Karpas-422 (cell line): ENCODE results near the gene CFAP410. TPM values are rescaled to one million over a fixed set of nuclear protein-coding genes. Genes with fewer than 3 reads are reported as not detected.
"Not testable (repeated sequence)": the region's sequence is repeated elsewhere in the genome, so short reads cannot be mapped to it uniquely, and the experiment has no call there.

ENCODE experiments used
- DNase-seq: peaks from one replicate; pipeline ENCODE4 v3.0.0-alpha.2; 2015
- H2AFZ ChIP-seq: fragments of 200-600 bp; sonication (generic); 2 replicates; pipeline ENCODE4 v1.6.1; 2014; ENCODE audit warnings: antibody characterized with exemption, low read length, mixed read lengths
- H3K27ac ChIP-seq: fragments of 200-600 bp; sonication (generic); 2 replicates; pipeline ENCODE4 v1.5.1; 2014; ENCODE audit warnings: mild to moderate bottlenecking, low read length, moderate library complexity
- H3K27me3 ChIP-seq: fragments of 200-600 bp; sonication (generic); 2 replicates; pipeline ENCODE4 v1.6.1; 2014; ENCODE audit warnings: low read length, mixed read lengths
- H3K36me3 ChIP-seq: fragments of 200-600 bp; sonication (generic); 2 replicates; pipeline ENCODE4 v1.6.1; 2014; ENCODE audit warnings: low read length, mixed read lengths; ENCODE audit not compliant: insufficient read depth
- H3K4me1 ChIP-seq: fragments of 200-600 bp; sonication (generic); 2 replicates; pipeline ENCODE4 v1.6.1; 2014; ENCODE audit warnings: mild to moderate bottlenecking, low read length, mixed read lengths
- H3K4me2 ChIP-seq: fragments of 200-600 bp; sonication (generic); 2 replicates; pipeline ENCODE4 v1.6.1; 2014; ENCODE audit warnings: low read length, low read depth, mild to moderate bottlenecking; ENCODE audit not compliant: poor library complexity, severe bottlenecking
- H3K4me3 ChIP-seq: fragments of 200-600 bp; sonication (generic); 2 replicates; pipeline ENCODE4 v1.5.1; 2014; ENCODE audit warnings: mild to moderate bottlenecking, antibody characterized with exemption, low read length, mixed read lengths
- H3K79me2 ChIP-seq: fragments of 200-600 bp; sonication (generic); 2 replicates; pipeline ENCODE4 v1.6.1; 2014; ENCODE audit warnings: mild to moderate bottlenecking, low read length, mixed read lengths
- H3K9ac ChIP-seq: fragments of 200-600 bp; sonication (generic); 2 replicates; pipeline ENCODE4 v1.6.0; 2014; ENCODE audit warnings: low read length
- H3K9me2 ChIP-seq: fragments of 200-600 bp; sonication (generic), shearing (Covaris generic); replicated peaks from 2 replicates; pipeline ENCODE4 v1.6.0; 2014; ENCODE audit warnings: mild to moderate bottlenecking, low read length, moderate library complexity; ENCODE audit not compliant: insufficient read depth
- H3K9me3 ChIP-seq: fragments of 300-700, 200-600 bp; sonication (generic); 2 replicates; pipeline ENCODE4 v1.6.1; 2014; ENCODE audit warnings: low read length, mixed read lengths
- H4K20me1 ChIP-seq: fragments of 200-600 bp; sonication (generic); 2 replicates; pipeline ENCODE4 v1.6.1; 2014; ENCODE audit warnings: mild to moderate bottlenecking, antibody characterized with exemption, low read length, low read depth; ENCODE audit not compliant: insufficient read depth
- total RNA-seq: library from RNA; depleted of rRNA; stranded (reverse); fragments of >200 nt; shearing (Covaris generic); gene quantifications from 2 replicates; pipeline ENCODE4 v1.2.3, GENCODE V29; 2014; ENCODE audit warnings: low replicate concordance

Gene CFAP410
- total RNA-seq, 1 experiment from 2014 or later: 7.9 TPM

DNA sequence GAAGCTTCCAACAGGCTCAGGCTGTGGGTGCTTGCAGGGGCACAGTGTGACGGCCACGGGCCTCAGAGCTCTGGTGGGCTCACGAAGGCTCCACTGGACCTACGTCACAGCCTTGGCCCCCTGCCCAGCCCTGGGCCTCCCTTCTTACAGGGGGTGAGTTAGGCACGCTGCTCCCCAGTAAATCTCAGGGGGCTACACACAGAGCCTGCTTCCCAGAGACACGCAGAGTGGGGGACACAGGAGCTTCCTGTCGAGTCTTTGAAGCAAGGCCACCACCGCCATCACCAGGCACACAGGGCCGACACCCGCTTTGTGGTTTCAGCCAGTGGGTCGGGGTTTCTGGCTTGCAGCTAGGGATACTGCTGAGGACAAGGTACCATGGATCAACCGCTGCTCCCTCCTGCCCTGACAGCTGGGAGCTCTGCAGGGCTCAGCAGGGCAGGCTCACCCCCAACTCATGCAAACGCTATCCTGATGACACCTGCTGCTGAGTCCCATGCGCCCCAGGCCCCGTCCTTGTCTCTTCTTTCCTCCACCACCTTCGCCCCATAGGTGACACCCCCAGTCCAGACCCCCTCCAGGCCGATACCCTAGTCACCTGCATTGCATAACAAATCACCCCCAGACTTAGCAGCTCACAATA is 5.5 kb upstream of the CFAP410 start:
- Histone ChIP-seq H3K79me2 (no peaks in the 10 kb centered on the region), H3K27me3 (no peaks in the 10 kb centered on the region), H3K4me1 (peaks cover 7% of the 10 kb centered on the region), H2AFZ (no peak overlapping the region; the same call in 1 of the 2 replicates), H3K9me2 (no peaks in the 10 kb centered on the region), H3K27ac (no peak overlapping the region), H4K20me1 (no peaks in the 10 kb centered on the region), H3K9me3 (no peaks in the 10 kb centered on the region), H3K4me2 (no peak overlapping the region), H3K9ac (no peak overlapping the region), H3K4me3 (no peak overlapping the region), H3K36me3 (no peaks in the 10 kb centered on the region)
- DNase-seq: no peak

DNA sequence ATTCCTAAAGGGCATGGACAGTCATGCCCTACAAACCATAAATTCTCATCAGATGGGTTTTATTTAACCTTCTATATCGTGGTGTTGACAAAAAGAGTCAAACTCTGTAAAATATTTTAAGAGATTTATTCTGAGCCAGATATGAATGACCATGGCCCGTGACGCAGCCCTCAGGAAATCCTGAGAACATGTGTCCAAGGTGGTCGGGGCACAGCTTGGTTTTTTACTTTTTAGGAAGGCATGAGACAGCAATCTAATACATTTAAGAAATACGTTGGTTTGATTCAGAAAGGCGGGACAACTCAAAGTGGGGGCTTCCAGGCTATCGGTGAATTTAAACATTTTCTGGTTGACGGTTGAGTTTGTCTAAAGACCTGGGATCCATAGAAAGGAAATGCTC is 3.8 kb upstream of the CFAP410 start:
- H3K27ac ChIP-seq, H2AFZ ChIP-seq, H3K9ac ChIP-seq, H3K4me2 ChIP-seq, H3K9me2 ChIP-seq, DNase-seq, H3K27me3 ChIP-seq, H3K9me3 ChIP-seq, H3K36me3 ChIP-seq, H3K4me3 ChIP-seq, H4K20me1 ChIP-seq, H3K79me2 ChIP-seq: not testable (repeated sequence)
- peaks cover 13% of the 10 kb centered on the region for H3K4me1 ChIP-seq

DNA sequence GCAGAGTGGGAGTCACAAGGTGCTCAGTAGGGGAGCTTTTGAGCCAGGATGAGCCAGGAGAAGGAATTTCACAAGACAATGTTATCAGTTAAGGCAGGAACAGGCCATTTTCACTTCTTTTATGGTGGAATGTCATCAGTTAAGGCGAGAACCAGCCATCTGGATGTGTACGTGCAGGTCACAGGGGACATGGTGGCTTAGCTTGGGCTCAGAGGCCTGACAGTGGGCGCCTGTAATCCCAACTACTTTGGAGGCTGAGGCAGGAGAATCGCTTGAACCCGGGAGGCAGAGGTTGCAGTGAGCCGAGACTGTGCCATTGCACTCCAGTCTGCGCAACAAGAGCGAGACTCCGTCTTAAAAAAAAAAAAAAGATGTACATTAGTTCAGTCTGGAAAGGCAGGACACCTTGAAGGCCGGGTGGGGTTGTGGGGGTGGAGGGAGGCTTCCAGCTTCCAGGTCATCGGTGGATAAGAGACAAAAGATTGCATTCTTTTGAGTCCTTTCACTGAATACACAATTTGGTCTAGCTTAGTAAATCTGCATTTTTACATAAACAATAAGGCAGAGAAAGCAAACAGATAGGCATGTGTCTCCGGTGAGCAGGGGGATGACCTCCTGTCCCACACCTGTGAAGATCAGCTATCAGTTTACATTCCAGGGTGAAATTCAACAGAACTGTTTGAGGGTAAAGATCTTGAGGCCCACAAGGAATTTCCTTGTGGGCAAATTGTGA is 2.7 kb upstream of the CFAP410 start:
- H2AFZ ChIP-seq, H3K4me3 ChIP-seq, H3K9me2 ChIP-seq, H4K20me1 ChIP-seq, H3K27ac ChIP-seq, DNase-seq, H3K27me3 ChIP-seq, H3K79me2 ChIP-seq, H3K36me3 ChIP-seq, H3K9ac ChIP-seq, H3K4me2 ChIP-seq, H3K9me3 ChIP-seq: not testable (repeated sequence)
- H3K4me1 ChIP-seq: peaks cover 17% of the 10 kb centered on the region

DNA sequence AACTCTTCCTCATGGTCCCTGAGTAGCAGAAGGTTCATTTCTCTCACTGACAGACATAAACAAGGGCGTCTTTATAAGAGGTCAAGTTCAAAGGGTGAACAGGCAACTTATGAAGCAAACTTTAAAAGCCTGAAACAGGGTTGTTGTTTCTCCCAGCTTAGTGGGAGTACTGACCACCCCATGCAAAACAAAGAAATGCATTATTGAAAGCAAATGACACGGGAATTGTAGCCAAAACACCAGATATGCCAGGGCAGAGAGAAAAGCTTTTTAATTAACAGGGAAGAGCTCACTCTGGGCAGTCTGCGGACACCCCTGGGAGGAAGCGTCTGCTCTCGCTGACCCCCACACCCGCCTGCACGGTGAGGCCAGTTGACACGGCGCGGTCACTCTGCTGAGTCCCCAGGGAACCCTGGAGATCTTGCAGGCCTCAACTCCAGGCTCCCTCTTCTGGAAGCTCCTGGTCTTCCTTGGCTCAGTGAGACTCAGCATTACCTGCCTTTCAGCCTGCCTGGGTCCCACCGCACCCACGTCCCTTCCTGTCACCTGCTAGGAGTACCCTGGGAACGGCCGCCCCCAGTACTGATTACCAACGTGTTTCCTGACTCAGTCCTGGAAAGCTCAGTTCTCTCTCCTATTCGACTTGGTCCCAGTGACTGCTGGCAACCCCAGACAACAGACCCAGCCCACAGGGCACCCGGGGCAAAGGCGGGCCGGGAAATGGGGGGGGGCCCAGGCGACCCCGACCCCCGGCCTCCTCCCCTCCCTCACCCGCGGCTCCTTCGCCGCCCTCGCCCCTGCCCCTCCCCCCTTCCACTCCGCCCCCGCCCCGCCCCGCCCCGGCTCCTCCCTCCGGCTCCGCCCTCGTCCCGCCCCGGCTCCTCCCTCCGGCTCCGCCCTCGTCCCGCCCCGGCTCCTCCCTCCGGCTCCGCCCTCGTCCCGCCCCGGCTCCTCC is 972 bp downstream of the CFAP410 start:
- Histone ChIP-seq H3K4me1 (peaks cover 24% of the 10 kb centered on the region), H3K9ac (no peak overlapping the region), H2AFZ (no peak overlapping the region), H3K4me2 (peak overlapping the region; percentile 58), H3K9me2 (no peaks in the 10 kb centered on the region), H3K27me3 (no peaks in the 10 kb centered on the region), H3K27ac (no peak overlapping the region), H3K79me2 (no peaks in the 10 kb centered on the region), H3K36me3 (no peaks in the 10 kb centered on the region), H3K4me3 (peak overlapping the region; percentile 53; the same call in 1 of the 2 replicates), H3K9me3 (no peaks in the 10 kb centered on the region), H4K20me1 (peaks cover 3% of the 10 kb centered on the region; the same call in 1 of the 2 replicates)
- DNase-seq: peak; percentile 50

DNA sequence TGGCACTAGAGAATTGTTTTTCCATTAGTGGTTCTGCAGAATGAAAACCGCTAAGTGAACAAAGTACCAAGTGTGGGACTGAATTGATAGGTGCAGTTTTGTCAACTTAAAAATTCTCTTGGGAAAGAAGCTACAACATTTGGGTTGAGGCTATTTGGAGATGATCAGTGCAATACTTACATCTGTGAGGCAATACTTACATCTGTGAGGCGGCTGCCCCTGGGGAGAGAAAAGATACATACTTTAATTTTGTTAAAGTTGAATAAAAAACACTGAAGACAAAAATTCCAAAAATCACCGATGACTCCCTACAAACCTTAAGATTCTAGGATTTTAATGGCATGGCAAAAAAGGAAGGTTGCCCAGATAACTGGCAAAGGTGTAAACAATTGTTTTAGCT is 1.7 kb downstream of the CFAP410 start:
- no peak overlapping the region for H3K4me2 ChIP-seq
- H4K20me1 ChIP-seq: peaks cover 3% of the 10 kb centered on the region; the same call in 1 of the 2 replicates
- no peak overlapping the region for H3K27ac ChIP-seq
- no peak for DNase-seq
- H2AFZ ChIP-seq: no peak overlapping the region
- peaks cover 24% of the 10 kb centered on the region for H3K4me1 ChIP-seq
- H3K9me2 ChIP-seq: no peaks in the 10 kb centered on the region
- H3K36me3 ChIP-seq: no peaks in the 10 kb centered on the region
- no peak overlapping the region for H3K9ac ChIP-seq
- H3K9me3 ChIP-seq: no peaks in the 10 kb centered on the region
- no peaks in the 10 kb centered on the region for H3K79me2 ChIP-seq
- H3K27me3 ChIP-seq: no peaks in the 10 kb centered on the region
- no peak overlapping the region for H3K4me3 ChIP-seq

DNA sequence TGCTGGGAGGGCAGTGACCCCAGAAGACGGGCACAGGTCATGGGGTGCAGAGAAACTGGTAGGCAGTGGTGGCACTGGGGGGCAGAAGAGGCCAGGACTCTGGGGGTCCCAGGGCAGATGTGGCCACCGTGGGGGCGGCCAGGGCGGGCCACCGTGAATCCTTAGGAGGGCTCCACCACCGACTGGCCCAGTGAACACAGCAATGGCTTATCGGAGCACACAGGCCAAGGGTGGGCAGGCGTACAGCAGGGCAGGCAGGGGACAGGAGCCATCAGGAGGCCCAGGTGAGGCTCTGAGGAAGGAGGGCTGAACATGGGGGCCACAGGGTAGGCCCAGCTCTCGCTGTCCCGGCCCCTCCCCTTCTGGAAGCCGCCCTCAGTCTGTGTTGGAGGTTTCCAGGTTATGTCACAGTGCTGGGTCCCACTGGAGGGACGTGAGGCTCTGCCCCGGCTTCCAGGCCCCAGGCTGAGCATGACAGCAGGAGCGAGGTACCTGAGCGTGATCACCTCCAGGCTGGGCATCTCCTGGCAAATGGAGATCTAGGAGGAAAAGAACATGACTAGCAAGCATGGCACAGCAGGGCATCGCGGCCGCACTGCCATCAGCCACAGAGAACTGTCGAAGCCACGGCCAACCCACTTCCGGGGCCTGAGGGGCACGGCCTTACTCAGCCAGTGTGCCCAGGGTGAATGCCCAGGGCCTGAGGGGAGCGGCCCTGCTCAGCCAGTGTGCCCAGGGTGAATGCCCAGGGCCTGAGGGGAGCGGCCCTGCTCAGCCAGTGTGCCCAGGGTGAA is 3.7 kb downstream of the CFAP410 start:
- no peak overlapping the region for H2AFZ ChIP-seq
- H3K9ac ChIP-seq: no peak overlapping the region
- no peak overlapping the region for H3K4me2 ChIP-seq
- no peaks in the 10 kb centered on the region for H3K9me2 ChIP-seq
- no peak overlapping the region for H3K4me3 ChIP-seq
- H3K79me2 ChIP-seq: no peaks in the 10 kb centered on the region
- no peaks in the 10 kb centered on the region for H3K9me3 ChIP-seq
- DNase-seq: no peak
- no peak overlapping the region for H3K27ac ChIP-seq
- H3K27me3 ChIP-seq: no peaks in the 10 kb centered on the region
- H3K4me1 ChIP-seq: peaks cover 24% of the 10 kb centered on the region
- H3K36me3 ChIP-seq: no peaks in the 10 kb centered on the region
- peaks cover 3% of the 10 kb centered on the region; the same call in 1 of the 2 replicates for H4K20me1 ChIP-seq

DNA sequence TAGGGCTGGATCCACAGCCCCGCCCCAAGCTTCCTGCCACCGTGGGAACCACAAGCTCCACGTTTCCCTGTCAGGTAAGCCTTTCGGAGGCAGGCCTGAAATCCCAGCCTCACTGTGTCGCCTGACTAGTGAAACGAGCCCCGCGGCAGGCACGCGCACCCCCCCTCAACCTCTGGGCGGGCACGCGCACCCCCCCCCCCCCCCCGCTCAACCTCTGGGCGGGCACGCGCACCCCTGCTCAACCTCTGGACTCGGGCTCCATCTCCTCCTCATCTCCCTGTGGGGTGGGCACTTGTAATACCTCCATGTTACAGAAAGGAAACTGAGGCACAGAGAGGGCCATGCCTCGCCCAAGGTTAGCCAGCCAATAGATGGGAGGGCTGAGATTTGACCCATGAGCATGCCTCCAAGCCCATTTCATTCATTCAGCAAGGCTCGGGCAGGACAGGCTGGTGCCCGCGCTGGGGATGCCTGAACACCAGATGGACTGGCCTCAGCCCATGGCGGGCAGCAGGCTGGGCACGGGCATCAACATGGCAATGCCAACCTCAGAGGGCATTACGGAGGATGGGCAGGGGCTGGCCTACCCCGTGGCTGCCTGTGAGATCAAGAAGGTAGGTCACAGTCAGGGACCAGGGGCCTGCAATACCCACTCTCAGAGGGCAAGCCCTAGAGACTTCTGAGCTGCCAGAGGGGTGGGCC is 4.7 kb downstream of the CFAP410 start:
- no peak for DNase-seq
- H3K4me2 ChIP-seq: no peak overlapping the region
- H3K27ac ChIP-seq: no peak overlapping the region
- H3K9ac ChIP-seq: no peak overlapping the region
- H2AFZ ChIP-seq: no peak overlapping the region
- H3K9me3 ChIP-seq: no peaks in the 10 kb centered on the region
- no peaks in the 10 kb centered on the region for H3K27me3 ChIP-seq
- no peaks in the 10 kb centered on the region for H3K9me2 ChIP-seq
- peaks cover 3% of the 10 kb centered on the region; the same call in 1 of the 2 replicates for H4K20me1 ChIP-seq
- no peaks in the 10 kb centered on the region for H3K36me3 ChIP-seq
- no peaks in the 10 kb centered on the region for H3K79me2 ChIP-seq
- H3K4me3 ChIP-seq: no peak overlapping the region
- H3K4me1 ChIP-seq: peaks cover 16% of the 10 kb centered on the region
